ENCODE measurements around the gene ZIC2. TPM values are rescaled to one million over a fixed set of nuclear protein-coding genes. Genes with fewer than 3 reads are reported as not detected.

The ZIC2 gene
- total RNA-seq, 1 donor, result not detected

- Histone ChIP-seq H2AFZ (ENCODE audit: low read length) (no peak overlapping the region), H3K4me2 (ENCODE audit: insufficient read depth, low read length) (no peak overlapping the region), H3K4me1 (ENCODE audit: insufficient read depth, low read length) (no peaks in the 10 kb centered on the region), H3K27ac (ENCODE audit: low read depth, low read length) (no peak overlapping the region), H3K36me3 (ENCODE audit: insufficient read depth, low read length) (no peaks in the 10 kb centered on the region), H3K27me3 (ENCODE audit: insufficient read depth, low read length) (peaks cover 91% of the 10 kb centered on the region), H4K20me1 (ENCODE audit: insufficient read depth, low read length) (no peaks in the 10 kb centered on the region), H3K9me3 (ENCODE audit: low read depth, low read length) (no peaks in the 10 kb centered on the region), H3K79me2 (ENCODE audit: insufficient read depth, low read length) (no peaks in the 10 kb centered on the region), H3K4me3 (ENCODE audit: insufficient read depth, low read length) (no peak overlapping the region)
- TF ChIP-seq CTCF (IDR thresholded peaks at IDR 0.05; ENCODE audit: extremely low read depth, low read depth, low read length), result no peak
- peak; percentile 84 for DNase-seq (ENCODE audit: insufficient read length, low spot score, missing footprints)
Observed at GRCh38 chr13:99974939-99975561, 6.5 kb upstream of the ZIC2 start.

GRCh38 chr13:99975626-99976025 lies 6.0 kb upstream of the ZIC2 start:
- TF ChIP-seq CTCF (IDR thresholded peaks at IDR 0.05; ENCODE audit: extremely low read depth, low read depth, low read length), result no peak
- no peak for DNase-seq (ENCODE audit: insufficient read length, low spot score, missing footprints)
- Histone ChIP-seq H3K79me2 (ENCODE audit: insufficient read depth, low read length) (no peaks in the 10 kb centered on the region), H3K4me3 (ENCODE audit: insufficient read depth, low read length) (no peak overlapping the region), H3K27me3 (ENCODE audit: insufficient read depth, low read length) (peaks cover 92% of the 10 kb centered on the region), H3K36me3 (ENCODE audit: insufficient read depth, low read length) (no peaks in the 10 kb centered on the region), H3K4me2 (ENCODE audit: insufficient read depth, low read length) (no peak overlapping the region), H3K9me3 (ENCODE audit: low read depth, low read length) (no peaks in the 10 kb centered on the region), H3K27ac (ENCODE audit: low read depth, low read length) (no peak overlapping the region), H3K4me1 (ENCODE audit: insufficient read depth, low read length) (no peaks in the 10 kb centered on the region), H2AFZ (ENCODE audit: low read length) (no peak overlapping the region), H4K20me1 (ENCODE audit: insufficient read depth, low read length) (no peaks in the 10 kb centered on the region)

GRCh38 chr13:99976575-99976974 lies 5.0 kb upstream of the ZIC2 start:
- H3K4me2 ChIP-seq (ENCODE audit: insufficient read depth, low read length), result no peak overlapping the region
- no peaks in the 10 kb centered on the region for H3K36me3 ChIP-seq (ENCODE audit: insufficient read depth, low read length)
- no peaks in the 10 kb centered on the region for H3K79me2 ChIP-seq (ENCODE audit: insufficient read depth, low read length)
- no peak overlapping the region for H2AFZ ChIP-seq (ENCODE audit: low read length)
- no peak overlapping the region for H3K4me3 ChIP-seq (ENCODE audit: insufficient read depth, low read length)
- no peak for DNase-seq (ENCODE audit: insufficient read length, low spot score, missing footprints)
- peaks cover 92% of the 10 kb centered on the region for H3K27me3 ChIP-seq (ENCODE audit: insufficient read depth, low read length)
- no peaks in the 10 kb centered on the region for H3K9me3 ChIP-seq (ENCODE audit: low read depth, low read length)
- no peaks in the 10 kb centered on the region for H3K4me1 ChIP-seq (ENCODE audit: insufficient read depth, low read length)
- no peak overlapping the region for H3K27ac ChIP-seq (ENCODE audit: low read depth, low read length)
- no peaks in the 10 kb centered on the region for H4K20me1 ChIP-seq (ENCODE audit: insufficient read depth, low read length)
- TF ChIP-seq CTCF (IDR thresholded peaks at IDR 0.05; ENCODE audit: extremely low read depth, low read depth, low read length), result no peak

GRCh38 chr13:99977334-99977911 lies 4.2 kb upstream of the ZIC2 start:
- no peak for TF ChIP-seq CTCF (IDR thresholded peaks at IDR 0.05; ENCODE audit: extremely low read depth, low read depth, low read length)
- Histone ChIP-seq H3K27me3 (ENCODE audit: insufficient read depth, low read length) (peaks cover 89% of the 10 kb centered on the region), H3K9me3 (ENCODE audit: low read depth, low read length) (no peaks in the 10 kb centered on the region), H3K4me3 (ENCODE audit: insufficient read depth, low read length) (no peak overlapping the region), H3K4me1 (ENCODE audit: insufficient read depth, low read length) (no peaks in the 10 kb centered on the region), H3K79me2 (ENCODE audit: insufficient read depth, low read length) (no peaks in the 10 kb centered on the region), H3K4me2 (ENCODE audit: insufficient read depth, low read length) (no peak overlapping the region), H4K20me1 (ENCODE audit: insufficient read depth, low read length) (no peaks in the 10 kb centered on the region), H2AFZ (ENCODE audit: low read length) (no peak overlapping the region), H3K27ac (ENCODE audit: low read depth, low read length) (no peak overlapping the region), H3K36me3 (ENCODE audit: insufficient read depth, low read length) (no peaks in the 10 kb centered on the region)
- DNase-seq (ENCODE audit: insufficient read length, low spot score, missing footprints), result peak; percentile 54

All from osteoblast (primary cell).